ENCODE measurements around the gene MAIP1.

Gene MAIP1

DNA sequence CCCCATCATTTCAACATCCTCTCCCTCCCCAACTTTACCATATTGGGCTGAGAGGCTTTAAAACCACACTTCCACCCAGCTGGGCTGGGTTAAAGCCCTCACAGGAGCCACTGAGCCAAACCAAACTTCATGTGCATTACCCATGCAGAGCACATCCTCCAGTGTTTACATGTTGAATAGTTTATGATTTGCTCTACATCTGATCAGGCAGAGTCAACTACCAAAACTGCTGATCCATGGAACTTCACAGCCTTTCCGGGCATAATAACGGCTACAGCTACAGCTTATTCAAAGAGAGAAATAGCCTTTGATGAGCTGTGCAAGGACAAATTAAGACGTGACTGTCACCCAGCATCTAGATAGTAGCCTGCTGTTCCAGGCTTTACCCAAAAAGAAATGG lies 39.0 kb downstream of the MAIP1 start:
- DNase-seq = no peak

DNA sequence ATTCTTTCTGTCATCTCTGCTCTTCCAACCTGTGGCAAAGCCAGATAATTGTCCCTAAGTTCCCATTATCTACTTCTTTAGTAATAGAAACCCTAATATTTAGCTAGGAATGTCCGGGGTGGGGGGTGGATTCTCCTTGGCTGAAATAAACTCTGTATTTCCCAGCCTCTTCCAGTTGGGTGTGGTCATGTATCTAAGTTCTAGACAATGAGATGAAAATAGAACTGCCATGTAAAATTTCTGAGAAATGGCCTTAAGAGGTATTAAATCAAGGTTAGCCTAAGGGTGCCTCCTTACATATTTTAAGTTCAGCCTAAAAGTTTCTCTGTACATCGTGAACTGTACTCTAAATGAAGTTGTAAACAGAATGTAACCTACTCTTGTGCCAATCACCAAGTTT lies 39.5 kb downstream of the MAIP1 start:
- no peak for DNase-seq

DNA sequence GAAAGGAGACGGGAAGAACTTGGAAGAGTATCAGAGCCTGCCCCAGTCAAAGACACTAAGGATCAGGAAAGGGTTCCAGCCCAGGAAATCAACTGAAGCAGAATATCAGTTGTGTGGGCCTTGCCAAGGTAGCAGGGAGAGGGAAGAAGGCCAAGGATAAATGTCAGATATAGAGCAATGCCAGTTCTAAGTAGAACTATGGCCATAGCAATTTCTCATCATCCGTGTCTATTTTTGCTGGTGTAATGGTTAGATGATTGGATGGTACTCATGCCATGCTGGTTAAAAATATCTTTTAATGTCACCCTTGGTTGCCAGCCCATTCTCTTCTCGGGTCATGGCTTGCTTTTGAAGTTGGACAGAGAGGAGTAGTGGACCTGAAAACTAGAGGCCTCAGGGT lies 41.9 kb downstream of the MAIP1 start:
- DNase-seq = no peak

DNA sequence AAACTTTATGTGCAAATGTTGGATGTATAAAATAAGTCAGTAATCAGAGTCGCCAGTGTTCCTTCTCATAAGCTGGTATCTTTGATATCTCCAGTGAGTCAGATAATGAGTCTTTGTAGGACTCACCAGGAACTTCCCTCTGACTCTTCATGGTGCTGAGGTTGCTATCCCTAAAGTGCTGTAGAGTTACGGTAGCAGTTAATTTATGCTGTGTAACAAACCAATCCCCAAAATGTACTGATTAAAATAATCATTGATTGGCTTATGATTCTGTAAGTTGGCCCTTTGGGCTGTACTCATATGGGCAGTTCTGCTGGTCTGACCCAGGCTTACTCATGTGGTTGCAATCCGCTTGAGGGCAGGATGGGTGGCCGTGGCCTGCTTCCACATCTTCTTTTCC lies 43.8 kb downstream of the MAIP1 start:
- DNase-seq = no peak

DNA sequence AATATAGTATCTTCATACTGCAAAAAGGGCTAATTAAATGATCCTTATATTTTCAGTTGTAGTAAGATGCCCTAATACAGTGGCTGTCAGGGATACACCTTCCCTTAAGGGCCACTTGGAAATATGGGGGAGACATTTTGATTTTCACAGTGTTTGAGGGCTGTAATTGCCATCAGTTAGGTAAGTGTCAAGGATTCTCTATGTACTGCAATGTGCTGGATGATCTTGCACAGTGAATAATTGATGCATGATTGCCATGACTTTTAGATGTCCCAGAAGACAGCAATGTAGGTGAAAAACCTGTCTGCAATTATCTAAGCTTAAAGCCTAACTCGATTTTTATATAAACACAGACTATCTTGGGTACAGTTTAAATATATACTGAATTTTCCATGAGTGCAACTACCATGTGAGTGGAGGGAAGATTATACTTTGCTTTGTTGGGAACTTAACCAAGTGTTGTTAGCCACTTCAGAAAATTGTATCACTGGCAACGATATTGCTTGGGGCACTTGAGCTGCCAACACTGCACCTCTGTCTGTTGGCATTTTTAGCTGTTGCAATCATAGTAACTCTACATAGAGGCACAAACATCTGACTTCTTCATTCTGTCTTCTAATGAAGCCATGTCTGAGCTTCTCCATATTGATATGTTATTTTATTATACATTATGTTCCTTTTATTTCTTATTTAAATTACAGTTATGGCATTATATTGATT lies 45.2 kb downstream of the MAIP1 start:
- DNase-seq = no peak

DNA sequence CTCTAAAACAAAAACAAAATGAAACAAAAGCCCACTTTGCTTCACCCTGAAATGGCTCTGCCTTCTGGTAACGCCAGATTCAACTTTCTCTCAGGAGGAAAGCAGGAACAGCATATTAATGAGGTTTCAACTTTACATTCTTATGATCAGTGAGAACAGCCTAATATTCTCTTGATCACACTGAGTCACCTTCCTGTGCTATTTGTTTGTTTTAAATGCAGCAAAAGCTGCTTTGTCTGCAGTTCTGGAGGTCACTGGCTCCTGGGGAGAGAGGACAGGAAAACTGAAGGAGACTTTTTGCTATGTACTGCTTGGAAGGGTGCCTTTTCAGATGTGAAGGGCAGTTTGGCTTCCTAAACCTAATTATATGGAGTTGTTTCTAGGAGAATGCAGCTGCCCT lies 48.1 kb downstream of the MAIP1 start:
- no peak for DNase-seq

DNA sequence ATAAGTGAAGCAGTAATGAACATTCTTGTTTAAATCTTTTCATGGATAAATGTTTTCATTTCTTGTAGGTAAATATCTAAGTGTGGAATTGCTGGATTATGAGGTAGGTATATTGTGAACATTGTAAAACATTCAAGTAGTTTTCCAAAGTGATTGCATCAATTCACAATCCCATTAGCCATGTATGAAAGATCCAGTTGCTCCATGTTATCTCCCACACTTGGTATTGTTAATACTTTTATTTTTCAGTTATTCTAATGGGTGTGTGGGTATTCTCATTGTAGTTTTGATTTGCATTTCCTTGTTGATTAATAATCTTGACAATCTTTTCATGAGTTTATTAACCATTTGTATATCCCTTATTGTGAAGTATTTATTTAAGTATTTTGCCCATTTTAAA lies 50.3 kb downstream of the MAIP1 start:
- no peak for DNase-seq

DNA sequence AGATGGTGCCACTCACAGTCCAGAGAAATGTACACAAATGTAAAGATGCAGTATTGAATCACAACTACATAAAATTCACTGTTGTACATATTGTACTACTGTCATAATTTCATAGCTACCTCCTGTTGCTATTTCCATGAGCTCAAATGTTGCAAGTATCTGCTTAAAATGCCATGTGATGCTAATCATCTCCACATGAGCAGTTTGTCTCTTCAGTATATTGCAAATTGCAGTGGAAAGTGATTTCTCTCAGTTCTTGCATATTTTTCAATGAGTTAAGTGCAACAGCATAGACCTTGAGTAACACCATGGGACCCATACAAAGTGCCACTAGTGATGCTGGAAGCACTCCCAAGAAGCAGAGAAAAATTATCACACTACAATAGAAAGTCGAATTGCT lies 51.9 kb downstream of the MAIP1 start:
- no peak for DNase-seq

DNA sequence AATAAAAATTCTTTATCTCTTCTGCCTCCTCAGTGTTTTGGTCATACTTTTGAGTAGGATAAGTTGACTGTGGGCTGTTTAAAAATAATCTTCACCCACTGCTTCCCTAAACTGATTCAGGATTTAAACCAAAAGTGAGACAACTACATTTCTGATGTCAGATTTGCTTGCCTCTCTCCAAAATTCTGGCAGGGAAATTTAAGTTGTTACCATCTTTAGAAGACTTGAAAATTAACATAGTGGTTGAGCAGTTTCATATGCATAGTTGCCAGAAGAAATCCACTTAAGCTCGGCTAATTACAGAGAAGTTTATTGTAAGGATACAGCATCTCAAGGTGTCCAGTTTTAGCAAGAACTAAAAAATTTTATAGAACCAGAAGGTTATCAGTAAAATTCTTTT lies 57.0 kb downstream of the MAIP1 start:
- DNase-seq = no peak

Data from RPMI8226 (cell line).